Measurements from ENCODE around the gene UBXN11.
A peak's percentile ranks its signal among the peaks of the same experiment; 100 is the strongest.
"Not testable (repeated sequence)": the region's sequence is repeated elsewhere in the genome, so short reads cannot be mapped to it uniquely, and the experiment has no call there.

Gene UBXN11

DNA sequence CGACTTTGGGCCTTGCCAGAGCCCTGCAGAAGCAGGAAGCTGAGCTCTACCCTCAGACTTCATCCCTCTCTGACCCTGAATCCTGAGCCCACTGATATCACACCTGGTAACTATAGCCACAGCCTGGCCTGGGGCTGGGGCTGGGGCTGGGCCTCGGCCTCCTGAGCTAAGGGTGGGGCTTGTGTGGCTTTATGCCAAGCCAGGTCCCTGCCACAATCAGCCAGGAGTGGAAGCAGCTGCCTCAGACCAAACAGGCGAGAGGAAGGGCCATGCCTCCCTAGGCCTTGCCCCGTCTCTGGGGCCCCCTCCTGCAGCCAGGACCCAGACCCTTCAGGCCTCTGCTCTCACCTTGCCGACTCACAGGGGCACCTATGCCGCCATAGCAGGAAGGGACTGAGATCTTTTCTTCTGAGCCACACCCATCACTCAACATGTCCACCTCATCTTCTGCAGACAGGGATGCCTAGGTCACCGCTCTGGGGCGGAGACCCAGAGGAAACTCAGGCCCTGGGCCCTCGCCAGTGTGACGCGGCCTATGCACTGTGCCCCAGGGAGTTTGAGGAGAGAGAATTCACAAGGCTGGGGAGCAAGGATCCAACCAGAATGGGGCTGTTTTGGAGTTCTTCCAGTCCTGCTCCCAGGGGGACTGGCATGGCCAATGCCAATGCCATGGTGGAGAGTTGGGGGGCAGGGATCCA lies 5.7 kb downstream of the UBXN11 start:
- no peak for DNase-seq

DNA sequence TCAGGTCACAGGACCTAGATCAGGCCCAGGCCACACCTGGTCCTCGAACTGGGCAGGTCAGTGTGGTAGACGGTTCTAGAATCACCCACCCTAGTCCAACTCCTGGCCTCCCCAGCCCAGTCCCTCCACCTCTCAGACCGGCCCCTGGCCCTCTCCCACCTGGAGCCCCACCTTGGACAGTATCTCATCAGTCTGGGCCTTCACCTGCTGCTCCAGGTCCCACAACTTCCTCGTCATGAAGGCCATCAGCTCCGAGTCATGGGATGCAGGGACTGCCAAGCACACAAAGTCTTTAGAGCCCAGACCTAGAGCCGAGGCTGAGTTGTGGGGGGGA lies 8.7 kb downstream of the UBXN11 start:
- no peak for DNase-seq

DNA sequence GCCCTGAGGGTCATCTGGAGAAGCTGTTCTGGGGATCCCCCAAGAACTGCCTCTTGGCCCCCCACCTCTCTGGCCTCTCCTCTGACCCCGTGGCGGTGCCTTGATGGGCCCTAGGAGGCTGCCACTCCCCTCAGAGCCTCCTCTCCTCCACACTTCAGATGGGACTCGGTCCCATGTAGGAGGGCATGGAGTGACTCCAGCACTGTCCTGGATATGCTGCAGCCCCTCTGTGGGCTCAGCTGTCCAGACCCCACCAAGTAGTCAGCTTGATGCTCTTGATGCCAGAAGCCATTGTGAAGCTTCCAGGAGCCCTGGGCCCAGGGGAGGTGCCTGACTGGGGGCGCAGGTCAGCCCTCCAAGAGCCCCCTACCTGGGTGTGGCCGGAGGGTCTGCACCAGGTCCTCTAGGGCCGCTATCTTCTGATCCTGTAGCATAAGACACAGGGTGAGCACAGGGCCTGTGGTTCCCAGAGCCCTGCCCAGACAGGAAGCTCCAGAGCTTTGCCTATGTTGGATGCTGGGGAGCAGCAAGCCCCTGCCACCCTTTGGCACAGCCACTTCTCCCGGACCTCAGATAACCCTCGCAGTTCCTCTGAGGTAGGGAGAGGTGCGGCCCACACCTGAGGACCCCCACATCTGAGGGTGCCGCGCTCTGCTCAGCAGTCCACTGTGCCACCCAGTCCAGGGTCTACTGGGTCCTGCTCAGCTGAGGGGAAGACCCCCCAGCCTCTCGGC lies 9.2 kb downstream of the UBXN11 start:
- no peak for DNase-seq

DNA sequence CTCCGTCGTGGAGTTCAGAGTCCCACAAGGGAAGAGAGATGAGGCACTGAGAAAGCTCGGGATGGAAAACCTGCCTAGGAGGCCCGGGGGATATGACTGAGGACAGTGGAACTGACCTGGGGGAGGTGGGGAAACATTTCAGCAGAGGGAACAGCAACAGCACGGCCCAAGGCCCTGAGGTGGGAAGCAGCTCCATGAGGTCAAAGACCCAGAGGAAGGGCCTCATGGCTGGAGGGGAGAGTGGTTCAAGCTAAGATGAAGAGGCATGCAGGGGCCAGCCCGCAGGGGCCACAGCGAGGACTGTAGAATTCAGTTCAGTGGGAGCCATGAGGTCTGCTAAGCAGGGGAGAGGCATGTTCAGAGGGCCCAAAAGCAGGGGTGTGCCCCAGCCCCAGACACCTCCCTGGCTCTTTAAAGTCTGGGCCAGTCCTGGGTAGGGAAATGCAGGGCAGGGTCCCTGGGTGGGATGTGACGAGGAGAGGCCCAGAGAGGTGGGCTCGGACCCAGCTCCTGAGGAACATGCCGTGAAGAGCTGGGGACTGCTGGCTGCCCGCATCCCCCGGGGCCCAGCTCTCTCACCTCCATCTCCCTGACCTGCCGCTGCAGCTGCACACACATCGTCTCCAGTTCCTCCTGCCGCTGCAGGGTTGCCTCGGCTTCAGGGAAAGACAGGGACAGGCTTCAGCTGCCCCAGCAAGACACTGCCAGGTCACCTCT lies 9.9 kb downstream of the UBXN11 start:
- DNase-seq, result no peak

DNA sequence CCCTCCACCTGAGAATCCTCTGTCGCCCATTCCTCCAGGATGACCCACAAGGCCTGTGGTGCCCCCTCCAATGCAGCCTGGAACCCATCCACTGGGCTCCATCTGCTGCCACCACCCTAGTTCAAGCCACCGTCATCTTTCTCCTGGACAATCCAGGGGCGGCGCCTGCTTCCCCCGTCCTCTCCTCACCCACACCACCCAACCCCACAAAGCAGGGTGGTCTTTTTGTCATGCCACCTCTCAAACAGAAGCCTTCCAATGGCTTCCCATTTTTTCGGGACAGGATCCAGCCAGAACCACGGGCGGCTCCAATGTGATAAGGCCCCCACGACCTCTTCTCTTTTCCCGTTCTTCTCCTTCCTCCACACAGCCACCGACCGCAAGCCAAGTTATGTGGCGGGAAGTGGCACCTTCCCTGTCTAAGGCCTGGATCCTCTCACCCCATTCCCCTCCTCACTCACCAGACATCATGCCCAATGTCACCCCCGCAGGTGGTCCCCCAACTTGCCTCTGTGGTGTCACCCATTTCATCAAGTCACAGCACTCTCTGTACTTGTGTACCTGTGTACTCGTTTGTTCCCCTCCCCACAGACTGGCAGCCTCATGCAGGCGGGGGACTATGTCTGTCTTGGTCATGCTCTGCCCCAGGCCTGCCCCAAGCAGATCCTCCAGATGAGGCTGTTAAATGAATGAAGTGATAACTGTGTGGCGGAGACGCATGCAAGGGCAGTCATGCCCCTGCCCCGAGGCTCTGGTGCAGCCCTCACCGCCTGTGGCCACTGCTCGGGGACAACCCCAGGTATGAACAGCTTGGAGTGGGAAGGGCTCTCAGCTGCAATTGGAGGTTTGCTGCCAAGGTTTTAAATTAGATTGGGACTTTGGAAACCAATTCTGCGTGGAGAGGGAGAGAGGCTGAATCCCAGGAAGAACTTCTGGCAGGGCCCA lies 11.0 kb downstream of the UBXN11 start:
- DNase-seq, result no peak

DNA sequence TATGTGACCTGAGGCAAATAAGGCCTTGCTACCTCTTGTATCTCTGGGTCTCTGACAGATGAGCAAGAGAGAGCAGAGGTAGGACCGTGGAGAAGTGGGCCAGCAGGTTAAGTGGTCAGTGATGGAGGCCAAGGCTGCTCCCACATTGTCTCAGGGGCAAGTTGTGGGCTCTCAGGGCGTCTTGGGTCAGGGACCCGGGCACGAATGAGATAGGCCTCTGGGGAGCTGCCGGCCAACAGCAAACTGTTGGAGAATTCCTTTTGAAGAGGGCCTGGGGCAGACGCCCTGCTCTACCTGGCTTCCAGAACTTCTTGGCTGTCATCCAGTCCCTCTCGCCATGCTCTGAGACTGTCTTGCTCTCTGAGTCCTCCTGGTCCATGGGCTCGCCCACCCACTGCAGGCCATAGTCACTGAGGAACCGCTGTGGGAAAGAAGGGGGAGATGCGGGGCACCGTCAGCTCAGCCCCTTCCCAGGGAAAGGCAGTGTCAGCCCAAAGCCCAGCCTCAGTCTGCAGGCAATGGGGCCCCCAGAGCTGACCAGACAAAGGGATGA lies 12.4 kb downstream of the UBXN11 start:
- no peak for DNase-seq

DNA sequence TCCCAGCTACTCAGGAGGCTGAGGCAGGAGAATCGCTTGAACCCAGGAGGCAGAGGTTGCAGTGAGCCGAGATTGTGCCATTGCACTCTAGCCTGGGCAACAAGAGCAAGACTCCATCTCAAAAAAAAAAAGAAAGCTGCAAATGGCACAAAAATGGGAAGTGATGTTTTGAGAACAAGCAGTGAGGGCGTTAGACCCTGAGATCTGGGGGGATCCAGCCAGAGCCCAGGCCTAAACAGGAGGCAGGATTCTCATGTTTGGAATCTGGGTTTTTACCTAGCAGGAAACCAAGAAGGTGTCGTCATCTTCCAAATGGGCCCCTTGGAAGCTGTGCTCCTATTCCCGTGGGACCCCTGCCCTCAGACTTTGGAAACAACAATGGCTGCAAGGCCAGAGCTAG lies 13.7 kb downstream of the UBXN11 start:
- not testable (repeated sequence) for DNase-seq

DNA sequence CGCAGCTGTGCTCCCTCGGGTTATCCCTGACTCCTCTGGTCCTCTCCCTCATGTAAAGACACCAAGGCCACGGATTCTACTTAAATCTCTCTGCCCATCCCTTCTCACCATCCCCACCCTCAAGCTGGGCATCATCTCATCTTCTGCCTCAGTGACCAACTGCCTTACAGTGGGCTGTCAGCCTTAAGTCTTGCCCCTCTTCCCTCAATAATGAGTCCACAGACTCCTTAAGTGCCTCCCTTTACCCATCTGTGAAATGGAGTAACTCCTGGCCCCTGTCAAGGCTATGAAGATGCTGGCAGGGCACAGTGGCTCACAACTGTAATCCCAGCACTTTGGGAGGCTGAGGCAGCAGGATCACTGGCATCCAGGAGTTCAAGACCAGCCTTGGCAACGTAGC lies 14.5 kb downstream of the UBXN11 start:
- no peak for DNase-seq

DNA sequence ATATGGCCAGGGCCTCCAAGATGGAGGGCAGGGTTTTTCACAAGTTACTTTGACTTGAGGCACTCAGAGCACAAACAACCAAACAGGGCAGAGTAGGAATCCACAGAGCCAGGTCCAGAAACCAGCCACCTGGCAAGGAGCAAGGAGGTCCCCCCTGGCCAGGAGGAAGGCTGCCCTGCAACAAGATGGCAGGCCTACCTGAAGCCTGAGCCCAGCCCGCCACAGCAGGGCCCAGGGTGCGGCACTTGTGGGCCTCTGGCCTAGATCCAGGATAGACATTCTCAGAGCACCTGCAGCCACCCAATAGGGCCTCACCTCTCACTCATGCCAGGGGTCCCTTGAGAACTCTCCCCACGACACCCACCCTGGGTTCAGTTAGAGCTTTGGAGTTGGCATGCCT lies 15.0 kb downstream of the UBXN11 start:
- no peak for DNase-seq

DNA sequence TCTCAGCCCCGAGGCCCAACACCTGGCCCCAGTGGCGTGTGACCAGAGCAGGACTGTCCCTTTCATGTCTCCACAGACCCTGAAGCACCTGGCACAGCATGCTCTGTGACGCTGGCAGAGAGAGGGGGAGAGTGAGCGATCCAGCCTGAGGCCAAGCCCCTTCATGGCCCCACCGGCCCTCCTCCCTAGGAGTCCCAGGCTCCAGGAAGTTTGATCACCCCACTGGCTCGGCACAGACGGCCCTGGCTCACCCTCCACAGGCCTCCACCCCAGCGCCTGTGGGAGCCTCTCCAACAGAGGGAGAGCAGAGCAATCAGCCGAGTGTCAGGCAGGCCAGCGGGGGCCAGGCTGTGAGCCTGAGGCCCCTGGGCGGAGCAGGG lies 15.6 kb downstream of the UBXN11 start:
- no peak for DNase-seq

DNA sequence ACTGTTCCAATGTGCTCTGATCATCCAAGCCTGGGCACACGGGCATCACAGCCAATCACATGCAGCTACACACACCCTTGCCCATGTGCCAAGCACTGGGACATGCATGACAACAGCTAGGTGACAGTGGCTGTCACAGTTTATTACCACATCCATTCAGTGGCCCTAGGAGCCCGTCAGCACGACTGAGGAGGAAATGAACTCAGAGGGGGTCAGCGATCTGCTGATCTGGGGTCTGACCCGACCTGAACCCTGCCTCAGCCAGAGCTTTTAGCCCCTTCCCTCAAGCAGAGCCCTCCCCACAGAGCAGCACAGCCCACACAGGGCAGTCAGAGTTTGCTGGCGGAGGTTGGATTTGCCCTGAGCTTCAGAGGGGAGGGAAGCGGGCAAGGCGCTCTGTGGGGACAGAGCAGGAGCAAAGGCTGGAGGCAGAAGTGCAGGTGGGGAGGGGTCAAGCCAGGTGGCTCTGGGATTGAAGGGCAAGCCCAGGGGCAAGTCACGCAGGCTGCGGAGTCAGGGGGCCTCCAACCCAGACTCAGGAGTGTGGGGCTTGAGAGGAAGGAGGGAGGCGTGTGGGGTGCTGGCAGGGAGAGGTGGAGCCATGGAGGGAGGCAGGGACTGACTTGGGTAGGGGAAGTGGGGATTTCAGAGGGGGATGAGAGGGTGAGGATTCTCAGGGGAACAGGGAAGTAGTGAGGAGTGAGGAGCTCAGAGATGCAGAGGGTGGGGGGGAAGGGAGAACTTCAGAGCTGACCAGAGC lies 16.1 kb downstream of the UBXN11 start:
- DNase-seq, result peak; percentile 59 to 79

DNA sequence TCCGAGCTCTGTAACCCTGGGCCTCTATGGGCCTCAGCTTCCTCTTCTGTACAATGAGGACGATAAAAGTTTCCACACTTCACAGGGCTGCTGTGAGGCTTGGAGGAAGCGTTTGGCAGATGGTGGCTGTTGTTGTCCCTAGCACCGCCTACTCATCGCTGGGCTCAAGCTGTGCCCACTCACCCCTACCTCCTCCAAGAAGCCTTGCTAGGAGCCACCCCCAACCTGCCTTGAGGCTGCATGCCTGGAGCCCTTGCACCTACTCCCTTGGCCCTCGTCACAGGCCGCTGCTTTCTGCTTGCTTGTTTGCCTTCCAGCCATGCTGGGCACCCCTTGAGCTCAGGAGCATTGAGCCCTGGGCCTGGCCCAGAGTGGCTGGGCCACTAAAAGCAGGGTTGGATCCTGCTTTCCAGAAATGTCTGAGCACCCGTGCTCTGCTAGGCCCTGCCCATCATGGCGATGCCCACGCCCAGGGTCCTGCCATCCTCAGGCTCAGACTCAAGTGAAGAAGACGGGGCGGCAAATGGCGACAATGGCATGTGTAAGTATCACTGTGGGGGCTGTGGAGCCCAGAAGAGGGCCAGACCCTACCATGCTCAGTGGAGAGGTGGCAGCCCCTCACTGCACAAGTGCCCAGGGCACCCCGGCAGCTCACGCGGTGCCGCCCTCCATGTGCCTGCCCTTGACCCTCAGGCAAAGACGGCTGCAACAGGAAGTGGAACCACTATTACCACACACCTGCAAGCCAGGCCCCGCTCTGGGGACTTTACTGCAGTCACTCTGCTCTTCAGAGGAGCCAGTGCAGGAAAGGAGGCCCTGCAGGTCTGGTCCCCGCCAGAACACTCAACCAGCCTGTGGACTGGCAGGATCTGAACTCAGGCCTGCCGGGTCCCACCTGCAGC lies 17.0 kb downstream of the UBXN11 start:
- peak; percentile 78 to 88 for DNase-seq

DNA sequence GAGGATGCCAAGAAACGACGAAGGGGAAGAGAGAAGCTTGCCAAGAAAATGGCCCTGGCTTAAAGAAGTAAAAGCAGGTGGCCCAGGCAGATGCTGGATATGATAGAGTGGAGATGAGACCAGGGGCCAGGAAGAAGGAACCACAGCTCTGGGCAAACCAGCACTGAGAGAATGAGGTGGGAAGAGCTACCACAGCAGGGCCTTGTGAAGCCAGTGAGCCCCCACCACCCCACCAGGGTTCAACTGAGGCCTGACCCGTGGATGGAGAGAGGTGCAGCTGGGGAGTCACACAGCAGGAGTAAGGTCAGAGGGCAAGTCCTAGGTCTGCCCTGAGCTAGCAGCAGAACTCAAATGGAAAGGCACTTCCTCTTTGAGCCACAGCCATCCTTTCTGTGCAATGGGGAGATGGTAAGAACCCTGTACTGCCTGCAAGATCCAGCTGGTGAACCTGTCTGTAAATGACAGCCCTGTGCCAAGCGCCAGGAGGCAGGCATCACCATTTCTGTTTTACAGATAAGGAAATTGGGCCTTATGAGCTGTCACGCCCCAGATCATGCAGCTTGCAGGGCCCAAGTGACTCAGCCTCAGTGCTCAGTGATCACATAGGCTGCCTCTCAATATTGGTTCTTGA lies 18.0 kb downstream of the UBXN11 start:
- peak; percentile 45 to 67 for DNase-seq

DNA sequence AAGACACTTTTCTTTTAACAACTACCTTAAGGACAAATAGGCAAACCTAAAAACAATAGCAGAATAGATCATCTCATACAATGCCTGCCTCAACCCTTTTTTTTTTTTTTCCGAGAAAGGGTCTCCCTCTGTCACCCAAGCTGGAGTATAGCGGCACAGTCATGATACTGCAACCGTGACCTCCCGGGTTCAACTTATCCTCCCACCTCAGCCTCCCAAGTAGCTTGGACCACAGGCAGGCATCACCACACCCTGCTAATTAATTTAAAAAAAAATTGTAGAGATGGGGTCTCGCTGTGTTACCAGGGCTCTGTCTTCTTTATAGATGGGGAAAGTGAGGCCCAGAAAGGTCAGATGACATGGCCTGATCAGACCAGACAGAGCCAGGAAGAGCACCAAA lies 18.6 kb downstream of the UBXN11 start:
- DNase-seq, result no peak

DNA sequence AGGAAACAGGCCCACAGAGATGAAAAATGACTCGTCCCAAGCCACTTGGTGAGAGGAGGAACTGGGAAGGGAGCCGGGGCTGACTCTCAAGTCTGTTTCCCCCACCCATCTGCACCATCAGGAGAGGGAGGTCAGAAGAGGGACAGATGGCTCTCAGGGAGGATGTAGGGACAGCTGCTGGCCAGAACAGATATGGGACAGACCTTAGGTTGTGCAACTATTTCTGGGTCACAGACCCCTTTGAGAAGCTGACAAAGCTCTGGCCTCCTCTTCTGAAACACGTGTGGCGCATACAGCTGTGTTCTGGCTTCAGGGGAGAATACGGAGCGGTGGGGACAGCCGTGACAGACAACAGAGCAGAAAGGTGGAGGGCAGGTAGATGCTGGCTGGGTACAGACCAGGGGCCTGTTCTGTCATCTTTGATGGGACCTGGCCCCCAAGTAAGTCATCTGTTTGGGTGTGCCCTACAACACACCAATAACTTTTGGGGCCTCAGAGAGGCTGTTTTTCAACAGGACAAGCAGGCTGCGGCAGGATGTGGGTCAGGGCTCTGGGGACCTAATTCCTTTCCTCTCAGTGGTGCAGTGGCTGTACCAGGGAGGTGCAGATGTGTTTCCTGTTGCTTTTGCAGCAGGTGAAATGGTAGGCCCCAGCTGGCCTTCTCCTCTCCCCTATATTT lies 19.3 kb downstream of the UBXN11 start:
- DNase-seq, result peak in 1 of 2 donors; percentile 47

DNA sequence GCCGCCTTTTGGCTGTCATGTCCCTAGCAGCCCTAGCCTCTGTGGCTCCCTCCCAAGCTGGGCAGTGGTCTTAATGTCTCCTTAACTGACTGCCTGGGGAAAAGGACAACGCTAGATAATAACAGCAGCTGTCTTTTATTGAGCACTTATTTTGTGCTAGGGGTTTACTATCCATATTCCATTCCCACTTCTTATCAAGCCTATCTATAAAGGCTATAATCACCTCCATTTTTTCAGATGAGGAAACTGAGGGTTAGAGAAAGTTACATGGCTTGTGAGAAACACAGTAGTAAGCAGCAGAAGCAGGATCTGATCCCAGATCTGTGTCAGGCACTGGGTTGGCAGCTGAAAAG lies 20.4 kb downstream of the UBXN11 start:
- no peak for DNase-seq

DNA sequence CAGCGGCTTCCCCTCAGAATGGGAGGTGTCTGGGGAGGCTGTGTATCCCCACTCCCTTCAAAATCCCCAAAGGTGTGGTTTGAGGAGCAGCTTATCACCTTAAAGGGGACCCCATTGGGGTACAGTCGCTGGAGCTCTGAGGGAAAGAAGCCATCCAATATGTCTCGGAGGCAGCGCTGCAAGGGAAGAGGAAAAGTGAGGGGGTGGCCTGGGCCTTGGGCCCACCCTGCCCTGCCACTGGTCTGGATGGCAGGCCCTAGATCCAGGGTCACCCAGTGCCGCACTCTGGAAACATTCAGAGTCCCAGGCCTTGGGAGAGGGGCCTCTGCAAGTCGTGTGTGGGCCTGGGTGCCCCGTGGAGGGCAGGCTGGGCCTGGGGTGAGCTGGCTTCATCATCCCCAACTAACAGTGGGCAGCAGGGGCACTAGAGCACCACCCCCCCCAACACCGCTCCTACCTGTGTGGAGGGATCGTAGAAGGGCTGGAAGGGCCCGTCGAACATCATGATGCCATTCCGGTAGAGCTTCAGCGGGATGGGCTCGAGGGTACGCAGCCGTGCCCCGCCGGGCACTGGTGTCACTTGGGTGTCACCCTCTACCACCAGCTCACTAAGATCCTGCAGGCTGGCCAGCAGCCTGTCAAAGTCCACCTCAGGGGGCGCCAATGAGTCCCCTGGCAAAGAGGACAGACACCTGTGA lies 20.9 kb downstream of the UBXN11 start:
- DNase-seq, result no peak

DNA sequence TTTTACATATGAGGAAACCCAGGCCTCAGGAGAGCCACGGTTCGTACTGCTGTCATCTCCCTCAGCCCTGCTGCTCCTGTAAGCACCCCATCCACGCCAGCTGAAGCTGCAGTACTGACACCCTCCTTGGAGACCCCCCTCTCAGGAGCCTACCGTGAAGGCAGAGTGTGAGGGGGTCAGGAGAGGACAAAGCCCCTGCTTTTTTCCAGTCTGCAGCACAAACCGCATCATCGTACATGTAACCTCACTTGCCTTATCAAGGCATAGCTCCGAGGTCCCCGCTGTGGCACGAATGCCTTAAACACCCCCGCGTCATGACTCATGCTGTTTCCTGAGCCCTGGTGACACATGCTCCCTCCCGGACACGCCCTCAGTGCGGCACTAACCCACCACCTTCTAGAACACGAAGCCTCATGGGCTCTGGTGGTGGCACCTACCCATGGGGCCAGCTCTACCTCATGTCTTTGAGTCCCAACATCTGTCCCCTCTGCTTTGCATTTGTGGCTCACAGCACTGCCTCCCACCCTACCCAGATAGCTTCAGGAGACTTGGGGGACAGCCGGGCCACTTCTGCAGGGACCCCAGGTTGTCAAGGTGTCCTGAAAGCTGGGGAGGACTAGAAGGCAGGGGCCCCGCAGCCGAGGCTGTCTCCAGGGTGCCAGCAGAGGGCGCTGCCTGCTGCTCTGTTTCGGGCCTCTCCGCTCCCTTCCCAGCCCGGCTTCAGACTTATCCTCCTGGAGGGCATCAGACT lies 21.7 kb downstream of the UBXN11 start:
- DNase-seq, result peak; percentile 89 to 94

Data from inflammatory macrophage treated with lipopolysaccharide for 1 hour (primary cell).